Astrocyte (in vitro differentiated cells and primary cell): ENCODE results near the gene HSPA14. TPM values are rescaled to one million over a fixed set of nuclear protein-coding genes. Genes with fewer than 3 reads are reported as not detected.
A peak's percentile ranks its signal among the peaks of the same experiment; 100 is the strongest.

Experiments used
- DNase-seq: peaks from one replicate; pipeline ENCODE4 v3.0.0-alpha.2; 2010; ENCODE audit warnings: low read depth
- FAIRE-seq: peaks from 2 replicates; lab custom pipeline; 2011; peaks lifted over from hg19 to GRCh38; lab: Jason Lieb, UNC
- H2AFZ ChIP-seq: 2 replicates; pipeline ENCODE4 v1.6.0; 2012; ENCODE audit warnings: low read depth, low read length, inconsistent platforms
- H3K27ac ChIP-seq: 2 replicates; pipeline ENCODE4 v1.5.1; 2011; ENCODE audit warnings: low read depth, low read length, inconsistent platforms
- H3K27me3 ChIP-seq: 2 replicates; pipeline ENCODE4 v1.6.0; 2011; ENCODE audit warnings: low read length, inconsistent platforms; ENCODE audit not compliant: insufficient read depth
- H3K36me3 ChIP-seq: 2 replicates; pipeline ENCODE4 v1.5.1; 2011; ENCODE audit warnings: low read length, inconsistent platforms; ENCODE audit not compliant: insufficient read depth
- H3K4me1 ChIP-seq: 2 replicates; pipeline ENCODE4 v1.5.1; 2011; ENCODE audit warnings: low read length, inconsistent platforms; ENCODE audit not compliant: insufficient read depth
- H3K4me2 ChIP-seq: 2 replicates; pipeline ENCODE4 v1.6.0; 2012; ENCODE audit warnings: low read length, inconsistent platforms
- H3K4me3 ChIP-seq: 2 replicates; pipeline ENCODE4 v1.5.1; 2011; ENCODE audit warnings: low read depth, mild to moderate bottlenecking, low read length, inconsistent platforms; ENCODE audit not compliant: insufficient read depth
- H3K79me2 ChIP-seq: 2 replicates; pipeline ENCODE4 v1.6.0; 2012; ENCODE audit warnings: mild to moderate bottlenecking, low read length, inconsistent platforms; ENCODE audit not compliant: insufficient read depth
- H3K9ac ChIP-seq: 2 replicates; pipeline ENCODE4 v1.6.0; 2012; ENCODE audit warnings: mild to moderate bottlenecking, low read length, inconsistent platforms
- H3K9me3 ChIP-seq: 2 replicates; pipeline ENCODE4 v1.5.1; 2012; ENCODE audit warnings: low read depth, mild to moderate bottlenecking, low read length, inconsistent platforms; ENCODE audit not compliant: insufficient read depth
- H4K20me1 ChIP-seq: 2 replicates; pipeline ENCODE4 v1.6.0; 2012; ENCODE audit warnings: low read length, inconsistent platforms; ENCODE audit not compliant: insufficient read depth
- H3K27ac Mint-ChIP-seq: one replicate; pipeline ENCODE4 v1.8.0; 2021; ENCODE audit warnings: mild to moderate bottlenecking, mixed read lengths; ENCODE audit not compliant: unreplicated experiment
- H3K27me3 Mint-ChIP-seq: one replicate; pipeline ENCODE4 v1.8.0; 2021; ENCODE audit warnings: low read depth, mixed read lengths; ENCODE audit not compliant: unreplicated experiment
- H3K36me3 Mint-ChIP-seq: one replicate; pipeline ENCODE4 v1.8.0; 2021; ENCODE audit warnings: low read depth, mixed read lengths; ENCODE audit not compliant: unreplicated experiment
- H3K4me1 Mint-ChIP-seq: one replicate; pipeline ENCODE4 v1.8.0; 2021; ENCODE audit warnings: low read depth, mixed read lengths; ENCODE audit not compliant: unreplicated experiment
- H3K4me3 Mint-ChIP-seq: one replicate; pipeline ENCODE4 v1.8.0; 2021; ENCODE audit warnings: mild to moderate bottlenecking, moderate library complexity, mixed read lengths; ENCODE audit not compliant: unreplicated experiment
- H3K9me3 Mint-ChIP-seq: one replicate; pipeline ENCODE4 v1.8.0; 2021; ENCODE audit warnings: mild to moderate bottlenecking, mixed read lengths; ENCODE audit not compliant: unreplicated experiment
- EZH2 ChIP-seq: IDR thresholded peaks from 2 replicates; pipeline ENCODE4 v1.6.1; 2012; ENCODE audit warnings: mild to moderate bottlenecking, low read length, inconsistent platforms; ENCODE audit not compliant: insufficient read depth
- total RNA-seq: library from RNA; stranded (reverse); gene quantifications from 2 replicates; pipeline ENCODE4 v1.2.1, GENCODE V29; 2021
- TF ChIP-seq, protein P1 (sequence below): IDR thresholded peaks from 2 replicates; pipeline ENCODE4 v1.5.1; 2011; ENCODE audit warnings: low read depth, mild to moderate bottlenecking, inconsistent platforms, low read length, moderate library complexity; ENCODE audit not compliant: insufficient read depth

Gene HSPA14
- total RNA-seq, 1 donor from 2014 or later: 12.8 TPM

DNA sequence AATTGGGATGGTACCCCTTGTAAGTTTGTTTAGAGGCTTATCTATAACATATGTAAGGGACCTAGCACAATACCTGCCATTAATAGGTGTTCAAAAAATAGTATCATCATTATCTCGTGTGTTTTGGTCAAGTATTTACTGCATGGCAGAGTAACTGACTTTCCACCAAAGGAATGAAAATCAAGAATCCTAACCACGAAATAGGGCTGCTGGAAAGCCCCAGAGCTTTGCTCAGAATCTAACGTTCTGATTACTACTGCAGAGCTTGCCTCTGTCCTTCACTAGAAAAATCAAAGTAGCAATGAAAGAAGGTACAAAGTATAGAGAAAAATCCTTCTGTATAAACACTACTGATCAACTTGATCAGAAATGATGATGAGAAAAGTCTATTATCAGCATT, 80.9 kb downstream of the HSPA14 start:
- Histone ChIP-seq H2AFZ (no peak overlapping the region), H4K20me1 (no peaks in the 10 kb centered on the region), H3K27me3 (no peaks in the 10 kb centered on the region), H3K27ac (no peak overlapping the region), H3K4me2 (no peak overlapping the region), H3K9ac (no peak overlapping the region), H3K79me2 (peaks cover 2% of the 10 kb centered on the region), H3K36me3 (peaks cover 64% of the 10 kb centered on the region), H3K4me1 (no peaks in the 10 kb centered on the region), H3K9me3 (peaks cover 8% of the 10 kb centered on the region), H3K4me3 (no peak overlapping the region)
- peaks cover 36% of the 10 kb centered on the region for H3K36me3 Mint-ChIP-seq
- no peaks in the 10 kb centered on the region for H3K9me3 Mint-ChIP-seq
- no peak overlapping the region for H3K4me3 Mint-ChIP-seq
- TF ChIP-seq EZH2: no peak
- TF ChIP-seq, protein P1, sequence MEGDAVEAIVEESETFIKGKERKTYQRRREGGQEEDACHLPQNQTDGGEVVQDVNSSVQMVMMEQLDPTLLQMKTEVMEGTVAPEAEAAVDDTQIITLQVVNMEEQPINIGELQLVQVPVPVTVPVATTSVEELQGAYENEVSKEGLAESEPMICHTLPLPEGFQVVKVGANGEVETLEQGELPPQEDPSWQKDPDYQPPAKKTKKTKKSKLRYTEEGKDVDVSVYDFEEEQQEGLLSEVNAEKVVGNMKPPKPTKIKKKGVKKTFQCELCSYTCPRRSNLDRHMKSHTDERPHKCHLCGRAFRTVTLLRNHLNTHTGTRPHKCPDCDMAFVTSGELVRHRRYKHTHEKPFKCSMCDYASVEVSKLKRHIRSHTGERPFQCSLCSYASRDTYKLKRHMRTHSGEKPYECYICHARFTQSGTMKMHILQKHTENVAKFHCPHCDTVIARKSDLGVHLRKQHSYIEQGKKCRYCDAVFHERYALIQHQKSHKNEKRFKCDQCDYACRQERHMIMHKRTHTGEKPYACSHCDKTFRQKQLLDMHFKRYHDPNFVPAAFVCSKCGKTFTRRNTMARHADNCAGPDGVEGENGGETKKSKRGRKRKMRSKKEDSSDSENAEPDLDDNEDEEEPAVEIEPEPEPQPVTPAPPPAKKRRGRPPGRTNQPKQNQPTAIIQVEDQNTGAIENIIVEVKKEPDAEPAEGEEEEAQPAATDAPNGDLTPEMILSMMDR: no peak
- no peaks in the 10 kb centered on the region for H3K27me3 Mint-ChIP-seq
- no peak overlapping the region for H3K27ac Mint-ChIP-seq
- FAIRE-seq: no peak
- H3K4me1 Mint-ChIP-seq: peaks cover 5% of the 10 kb centered on the region
- DNase-seq: peak; percentile 3

Other genes with a start within 250 kb of the HSPA14 start
- gene FAM107B, start 63.4 kb upstream of the HSPA14 start, total RNA-seq: 36.0 and 42.3 TPM in 2 replicates
- gene CDNF, start 269 bp upstream of the HSPA14 start, total RNA-seq: 1.4 and 2.0 TPM in 2 replicates
- gene MSANTD7, start within 50 bp of the HSPA14 start, total RNA-seq: 15.1 and 16.0 TPM in 2 replicates
- 10.6 and 13.8 TPM in 2 replicates for gene SUV39H2, start 40.6 kb downstream of the HSPA14 start, total RNA-seq
- 8.5 and 10.1 TPM in 2 replicates for gene DCLRE1C, start 115.8 kb downstream of the HSPA14 start, total RNA-seq
- 0.43 and 0.53 TPM in 2 replicates for gene MEIG1, start 121.1 kb downstream of the HSPA14 start, total RNA-seq
- not detected in 2 replicates for gene OLAH, start 205.6 kb downstream of the HSPA14 start, total RNA-seq